CD4-positive, CD25-positive, alpha-beta regulatory T cell (primary cell): Measurements from ENCODE around the gene C1GALT1. TPM values are rescaled to one million over a fixed set of nuclear protein-coding genes. Genes with fewer than 3 reads are reported as not detected.

Experiments
- ATAC-seq, 2 donors: fragments of 150-1000 bp; cut with Tn5 transposase; one replicate each; pipeline ENCODE4 v1.10.0; 2021; ENCODE audit warnings: low read depth in 2 of 2, moderate number of reproducible peaks in 2 of 2, moderate library complexity in 1 of 2
- DNase-seq, 3 donors: peaks; one replicate each; pipeline versions ENCODE4 v3.0.0 to v3.0.0-alpha.2; 2012 to 2022; ENCODE audit warnings: mixed read lengths in 1 of 3
- H3K27ac ChIP-seq: one replicate; pipeline ENCODE4 v1.7.0; 2013; ENCODE audit warnings: mild to moderate bottlenecking, low read length; ENCODE audit not compliant: insufficient read depth, poor library complexity, severe bottlenecking
- H3K27me3 ChIP-seq: one replicate; pipeline ENCODE4 v1.7.0; 2013; ENCODE audit warnings: low read length; ENCODE audit not compliant: control insufficient read depth, insufficient read depth
- H3K36me3 ChIP-seq: one replicate; pipeline ENCODE4 v1.7.0; 2013; ENCODE audit warnings: mild to moderate bottlenecking, low read length, moderate library complexity; ENCODE audit not compliant: control insufficient read depth, insufficient read depth
- H3K4me1 ChIP-seq: 2 replicates; pipeline ENCODE4 v1.7.0; 2013; ENCODE audit warnings: mild to moderate bottlenecking, low read length; ENCODE audit not compliant: insufficient read depth, control insufficient read depth, poor library complexity, severe bottlenecking
- H3K4me3 ChIP-seq: one replicate; pipeline ENCODE4 v1.7.0; 2013; ENCODE audit warnings: low read depth, mild to moderate bottlenecking, low read length, moderate library complexity
- H3K9me3 ChIP-seq, 2 experiments: 1 replicate in 1 of 2; 2 replicates in 1 of 2; pipeline ENCODE4 v1.7.0; 2013; ENCODE audit warnings: low read length in 2 of 2, mild to moderate bottlenecking in 1 of 2, moderate library complexity in 1 of 2; ENCODE audit not compliant: control insufficient read depth in 2 of 2
- H3K27ac Mint-ChIP-seq, 3 donors: one replicate each; pipeline ENCODE4 v1.8.0; 2020 to 2022; ENCODE audit warnings: mild to moderate bottlenecking in 3 of 3, mixed read lengths in 3 of 3, moderate library complexity in 2 of 3
- H3K27me3 Mint-ChIP-seq: one replicate; pipeline ENCODE4 v1.8.0; 2022; ENCODE audit warnings: mild to moderate bottlenecking, mixed read lengths
- H3K36me3 Mint-ChIP-seq: one replicate; pipeline ENCODE4 v1.8.0; 2020; ENCODE audit warnings: mixed read lengths
- H3K4me1 Mint-ChIP-seq, 4 donors: one replicate each; pipeline ENCODE4 v1.8.0; 2020 to 2022; ENCODE audit warnings: mixed read lengths in 4 of 4, mild to moderate bottlenecking in 1 of 4
- H3K4me3 Mint-ChIP-seq, 4 donors: one replicate each; pipeline ENCODE4 v1.8.0; 2020 to 2022; ENCODE audit warnings: mild to moderate bottlenecking in 4 of 4, mixed read lengths in 4 of 4, moderate library complexity in 3 of 4
- H3K9me3 Mint-ChIP-seq, 7 donors: one replicate each; pipeline ENCODE4 v1.8.0; 2020 to 2022; ENCODE audit warnings: mixed read lengths in 7 of 7, mild to moderate bottlenecking in 3 of 7, moderate library complexity in 2 of 7
- polyA plus RNA-seq, 4 donors: library from polyadenylated mRNA; unstranded; fragments of 300-500 nt; fragmentation: Illumina TruSeq; gene quantifications; one replicate each; pipeline ENCODE4 v1.2.3, GENCODE V29; 2021
- total RNA-seq: library from RNA; stranded (reverse); gene quantifications from one replicate; pipeline ENCODE4 v1.2.3, GENCODE V29; 2022

Gene C1GALT1
- total and polyA plus RNA-seq, 5 donors from 2014 or later, result 31.5 to 36.8 (median 35.6) TPM

GRCh38 chr7:7169296-7169695 is 13.0 kb upstream of the C1GALT1 start:
- Mint-ChIP-seq H3K27ac (no peak overlapping the region), H3K4me1 (peaks cover 0 to 9% (median 2%) of the 10 kb centered on the region in 4 donors), H3K4me3 (no peak overlapping the region), H3K27me3 (peaks cover 22% of the 10 kb centered on the region), H3K9me3 (peaks cover 0 to 20% (median 10%) of the 10 kb centered on the region in 7 donors), H3K36me3 (peaks cover 8% of the 10 kb centered on the region)
- Histone ChIP-seq H3K36me3 (no peaks in the 10 kb centered on the region), H3K4me3 (no peak overlapping the region), H3K27me3 (no peaks in the 10 kb centered on the region), H3K4me1 (no peaks in the 10 kb centered on the region), H3K9me3 (peaks cover 0 to 12% of the 10 kb centered on the region in 2 experiments), H3K27ac (no peak overlapping the region)
- no peak for DNase-seq
- no peak for ATAC-seq

- no peaks in the 10 kb centered on the region for H3K27me3 ChIP-seq
- H3K4me1 ChIP-seq, result no peaks in the 10 kb centered on the region
- H3K4me3 Mint-ChIP-seq, result no peak overlapping the region
- peaks cover 0 to 20% (median 11%) of the 10 kb centered on the region in 7 donors for H3K9me3 Mint-ChIP-seq
- H3K27me3 Mint-ChIP-seq, result peaks cover 27% of the 10 kb centered on the region
- H3K4me3 ChIP-seq, result no peak overlapping the region
- H3K36me3 Mint-ChIP-seq, result peaks cover 8% of the 10 kb centered on the region
- H3K9me3 ChIP-seq, result peaks cover 0 to 12% of the 10 kb centered on the region in 2 experiments
- no peak overlapping the region for H3K27ac Mint-ChIP-seq
- no peaks in the 10 kb centered on the region for H3K4me1 Mint-ChIP-seq
- H3K36me3 ChIP-seq, result no peaks in the 10 kb centered on the region
- DNase-seq (no peak), ATAC-seq (no peak)
- H3K27ac ChIP-seq, result no peak overlapping the region
Observed at GRCh38 chr7:7173956-7174632, 8.2 kb upstream of the C1GALT1 start.

GRCh38 chr7:7175075-7175695 is 7.2 kb upstream of the C1GALT1 start:
- Mint-ChIP-seq H3K4me1 (no peaks in the 10 kb centered on the region), H3K27me3 (peaks cover 27% of the 10 kb centered on the region), H3K27ac (peak overlapping the region in 1 of 3 donors; percentile 56), H3K9me3 (peaks cover 0 to 20% (median 11%) of the 10 kb centered on the region in 7 donors), H3K4me3 (no peak overlapping the region), H3K36me3 (peaks cover 8% of the 10 kb centered on the region)
- Histone ChIP-seq H3K27ac (no peak overlapping the region), H3K4me1 (no peaks in the 10 kb centered on the region), H3K4me3 (no peak overlapping the region), H3K36me3 (no peaks in the 10 kb centered on the region), H3K27me3 (no peaks in the 10 kb centered on the region), H3K9me3 (peaks cover 0 to 12% of the 10 kb centered on the region in 2 experiments)
- no peak for ATAC-seq
- no peak for DNase-seq

GRCh38 chr7:7176406-7177043 is 5.8 kb upstream of the C1GALT1 start:
- peaks cover 7% of the 10 kb centered on the region for H3K4me1 ChIP-seq
- no peak overlapping the region for H3K4me3 ChIP-seq
- Mint-ChIP-seq H3K9me3 (peaks cover 0 to 12% (median 6%) of the 10 kb centered on the region in 7 donors), H3K4me3 (no peak overlapping the region), H3K4me1 (peaks cover 0 to 5% (median 1%) of the 10 kb centered on the region in 4 donors), H3K27me3 (peaks cover 27% of the 10 kb centered on the region), H3K27ac (peak overlapping the region in 1 of 3 donors; percentile 42), H3K36me3 (peaks cover 8% of the 10 kb centered on the region)
- H3K36me3 ChIP-seq, result no peaks in the 10 kb centered on the region
- no peaks in the 10 kb centered on the region for H3K27me3 ChIP-seq
- no peak for DNase-seq
- no peak for ATAC-seq
- H3K27ac ChIP-seq, result no peak overlapping the region
- H3K9me3 ChIP-seq, result peaks cover 0 to 7% of the 10 kb centered on the region in 2 experiments

GRCh38 chr7:7177044-7177517 is 5.3 kb upstream of the C1GALT1 start:
- H3K4me3 ChIP-seq, result no peak overlapping the region
- peaks cover 0 to 12% (median 5%) of the 10 kb centered on the region in 7 donors for H3K9me3 Mint-ChIP-seq
- H3K27ac Mint-ChIP-seq, result peak overlapping the region in 1 of 3 donors; percentile 42
- no peak overlapping the region for H3K27ac ChIP-seq
- DNase-seq (no peak), ATAC-seq (no peak)
- peaks cover 27% of the 10 kb centered on the region for H3K27me3 Mint-ChIP-seq
- H3K36me3 Mint-ChIP-seq, result peaks cover 8% of the 10 kb centered on the region
- H3K27me3 ChIP-seq, result no peaks in the 10 kb centered on the region
- H3K36me3 ChIP-seq, result no peaks in the 10 kb centered on the region
- H3K4me1 ChIP-seq, result peaks cover 10% of the 10 kb centered on the region
- peaks cover 0 to 5% (median 1%) of the 10 kb centered on the region in 4 donors for H3K4me1 Mint-ChIP-seq
- H3K4me3 Mint-ChIP-seq, result no peak overlapping the region
- H3K9me3 ChIP-seq, result peaks cover 0 to 2% of the 10 kb centered on the region in 2 experiments

GRCh38 chr7:7178081-7178480 is 4.3 kb upstream of the C1GALT1 start:
- no peak overlapping the region for H3K4me3 ChIP-seq
- H3K9me3 ChIP-seq, result no peaks in the 10 kb centered on the region
- Mint-ChIP-seq H3K4me3 (no peak overlapping the region), H3K27me3 (peaks cover 20% of the 10 kb centered on the region), H3K9me3 (peaks cover 0 to 5% (median 0%) of the 10 kb centered on the region in 7 donors), H3K36me3 (peaks cover 2% of the 10 kb centered on the region), H3K27ac (no peak overlapping the region), H3K4me1 (peaks cover 0 to 5% (median 1%) of the 10 kb centered on the region in 4 donors)
- peaks cover 10% of the 10 kb centered on the region for H3K4me1 ChIP-seq
- no peaks in the 10 kb centered on the region for H3K27me3 ChIP-seq
- ATAC-seq (no peak), DNase-seq (no peak)
- no peak overlapping the region for H3K27ac ChIP-seq
- H3K36me3 ChIP-seq, result no peaks in the 10 kb centered on the region

- no peaks in the 10 kb centered on the region for H3K27me3 ChIP-seq
- no peak overlapping the region for H3K27ac ChIP-seq
- no peak overlapping the region for H3K4me3 ChIP-seq
- ATAC-seq (no peak), DNase-seq (no peak)
- H3K9me3 Mint-ChIP-seq, result peaks cover 0 to 5% (median 0%) of the 10 kb centered on the region in 7 donors
- peaks cover 16% of the 10 kb centered on the region for H3K4me1 ChIP-seq
- no peaks in the 10 kb centered on the region for H3K36me3 Mint-ChIP-seq
- H3K27me3 Mint-ChIP-seq, result peaks cover 16% of the 10 kb centered on the region
- no peak overlapping the region for H3K27ac Mint-ChIP-seq
- no peaks in the 10 kb centered on the region for H3K36me3 ChIP-seq
- peak overlapping the region in 1 of 4 donors; percentile 49 for H3K4me3 Mint-ChIP-seq
- H3K9me3 ChIP-seq, result no peaks in the 10 kb centered on the region
- peaks cover 3 to 6% (median 5%) of the 10 kb centered on the region in 4 donors for H3K4me1 Mint-ChIP-seq
Observed at GRCh38 chr7:7178906-7179305, 3.4 kb upstream of the C1GALT1 start.
